Vagina (tissue), 2 donors: Measurements from ENCODE around the gene PHLDA3. TPM values are rescaled to one million over a fixed set of nuclear protein-coding genes. Genes with fewer than 3 reads are reported as not detected.

ENCODE experiments used
- DNase-seq, 2 donors: peaks; one replicate each; pipeline ENCODE4 v3.0.0-alpha.2; 2017; ENCODE audit errors: extremely low spot score in 2 of 2
- H3K27ac ChIP-seq: fragments of 200-600 bp; sonication (generic); one replicate; pipeline ENCODE4 v1.5.1; 2019
- H3K27me3 ChIP-seq: fragments of 200-600 bp; sonication (generic); one replicate; pipeline ENCODE4 v1.5.1; 2019
- H3K36me3 ChIP-seq, 2 donors: fragments of 200-600 bp; sonication (generic); one replicate each; pipeline ENCODE4 v1.5.1; 2017 to 2019
- H3K4me1 ChIP-seq: fragments of 200-600 bp; sonication (generic); one replicate; pipeline ENCODE4 v1.5.1; 2019
- H3K4me3 ChIP-seq, 2 donors: fragments of 200-600 bp; sonication (generic); 1 replicate in 1 of 2; 2 replicates in 1 of 2; pipeline ENCODE4 v1.5.1; 2016 to 2019
- H3K9me3 ChIP-seq: fragments of 200-600 bp; sonication (generic); one replicate; pipeline ENCODE4 v1.5.1; 2019
- CTCF ChIP-seq, 3 experiments: fragments of 450-650 bp in 2 of 3; fragments of 200-600 bp in 1 of 3; sonication (generic) in 1 of 3; IDR thresholded peaks; one replicate each; pipeline ENCODE4 v1.5.1; 2017 to 2019; ENCODE audit warnings: antibody characterized with exemption in 3 of 3, mild to moderate bottlenecking in 2 of 3, moderate library complexity in 2 of 3
- POLR2A ChIP-seq, 2 donors: fragments of 450-650 bp; IDR thresholded peaks; one replicate each; pipeline ENCODE4 v1.6.1; 2017; ENCODE audit warnings: antibody characterized with exemption in 2 of 2, mild to moderate bottlenecking in 2 of 2, moderate library complexity in 2 of 2
- POLR2AphosphoS5 ChIP-seq, 2 donors: sonication (generic); formaldehyde crosslinking; IDR thresholded peaks; one replicate each; pipeline ENCODE4 v1.9.0; 2017; ENCODE audit warnings: antibody characterized with exemption in 2 of 2, mild to moderate bottlenecking in 2 of 2, low read depth in 1 of 2; ENCODE audit not compliant: insufficient read depth in 1 of 2
- intact Hi-C: fragments of 100-400 bp; cut with DNase I; formaldehyde crosslinking; loops from one replicate; pipeline ENCODE4 v1.15.1; 2023
- total RNA-seq: library from RNA; depleted of rRNA; stranded (reverse); fragments of >200 nt; gene quantifications from one replicate; pipeline ENCODE4 v1.2.3, GENCODE V29; 2016

Gene PHLDA3
- total RNA-seq, 1 donor from 2014 or later, result 80.5 TPM

DNA sequence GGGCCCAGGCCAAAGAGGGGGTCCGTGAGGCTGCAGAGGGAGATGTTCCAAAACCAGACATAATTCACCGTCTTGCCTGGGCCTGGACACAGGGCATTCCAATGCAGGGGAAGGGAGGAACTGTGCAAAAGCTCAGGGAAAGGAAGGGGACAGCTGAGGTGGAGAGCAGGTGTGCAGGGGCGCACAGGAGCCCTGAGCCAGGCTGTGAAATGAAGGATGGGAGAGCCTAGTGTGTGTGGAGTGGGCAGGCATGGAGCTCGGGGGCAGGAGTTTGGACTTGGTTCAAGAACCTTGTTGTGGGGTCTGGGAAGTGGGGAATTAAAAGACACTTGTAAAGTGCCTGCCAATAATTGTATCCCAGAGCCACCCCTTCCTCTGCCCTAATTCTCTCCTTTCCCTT, 49.7 kb downstream of the PHLDA3 start:
- Histone ChIP-seq H3K27me3 (no peaks in the 10 kb centered on the region), H3K36me3 (no peaks in the 10 kb centered on the region), H3K27ac (no peak overlapping the region), H3K4me1 (no peaks in the 10 kb centered on the region), H3K9me3 (no peaks in the 10 kb centered on the region), H3K4me3 (no peak overlapping the region)
- DNase-seq, result no peak
- intact Hi-C loops, result no loop called here
- TF ChIP-seq POLR2AphosphoS5 (IDR thresholded peaks at IDR 0.05; ENCODE audit: insufficient read depth in 1 of 2, low read depth in 1 of 2) (no peak), POLR2A (IDR thresholded peaks at IDR 0.05) (no peak), CTCF (IDR thresholded peaks at IDR 0.05) (no peak)

DNA sequence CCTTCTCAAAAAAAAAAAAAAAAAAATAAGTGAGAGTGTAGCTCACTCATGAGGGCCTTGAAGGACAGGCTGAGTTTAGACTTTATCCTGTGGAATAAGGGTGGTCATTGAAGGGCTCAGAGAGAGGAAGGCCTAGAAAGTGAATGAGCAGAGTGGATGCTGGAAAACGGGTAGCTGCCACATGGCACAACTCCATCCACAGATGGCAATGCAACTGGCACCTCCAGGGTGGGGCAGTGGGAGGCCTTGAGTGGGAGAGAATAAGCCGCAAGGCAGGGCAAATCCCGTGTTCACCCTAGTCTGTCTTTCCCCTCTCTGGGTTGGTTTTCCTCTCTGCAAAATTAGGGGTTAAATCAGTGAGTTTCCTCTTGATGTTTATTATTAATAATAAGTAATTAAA, 50.5 kb downstream of the PHLDA3 start:
- no peak overlapping the region for H3K4me3 ChIP-seq
- no peaks in the 10 kb centered on the region for H3K27me3 ChIP-seq
- H3K4me1 ChIP-seq, result no peaks in the 10 kb centered on the region
- intact Hi-C loops, result no loop called here
- TF ChIP-seq POLR2AphosphoS5 (IDR thresholded peaks at IDR 0.05; ENCODE audit: insufficient read depth in 1 of 2, low read depth in 1 of 2) (no peak), CTCF (IDR thresholded peaks at IDR 0.05) (no peak)
- H3K9me3 ChIP-seq, result no peaks in the 10 kb centered on the region
- no peak overlapping the region for H3K27ac ChIP-seq
- no peaks in the 10 kb centered on the region for H3K36me3 ChIP-seq
- DNase-seq, result no peak

Other genes with a start within 250 kb of the PHLDA3 start
- 409 TPM for gene PKP1, start 185.7 kb downstream of the PHLDA3 start, total RNA-seq
- gene TNNT2, start 91.5 kb downstream of the PHLDA3 start, total RNA-seq, result 9.8 TPM
- 91.8 TPM for gene LAD1, start 69.9 kb downstream of the PHLDA3 start, total RNA-seq
- not detected for gene TNNI1, start 47.5 kb downstream of the PHLDA3 start, total RNA-seq
- 729 TPM for gene CSRP1, start 37.9 kb upstream of the PHLDA3 start, total RNA-seq
- 45.9 TPM for gene NAV1, start 69.9 kb upstream of the PHLDA3 start, total RNA-seq